Measurements from ENCODE around the gene AQP6. TPM values are rescaled to one million over a fixed set of nuclear protein-coding genes. Genes with fewer than 3 reads are reported as not detected.
A peak's percentile ranks its signal among the peaks of the same experiment; 100 is the strongest.

Gene AQP6, protein sequence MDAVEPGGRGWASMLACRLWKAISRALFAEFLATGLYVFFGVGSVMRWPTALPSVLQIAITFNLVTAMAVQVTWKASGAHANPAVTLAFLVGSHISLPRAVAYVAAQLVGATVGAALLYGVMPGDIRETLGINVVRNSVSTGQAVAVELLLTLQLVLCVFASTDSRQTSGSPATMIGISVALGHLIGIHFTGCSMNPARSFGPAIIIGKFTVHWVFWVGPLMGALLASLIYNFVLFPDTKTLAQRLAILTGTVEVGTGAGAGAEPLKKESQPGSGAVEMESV
- polyA plus RNA-seq (2012; ENCODE audit: low read depth, missing spikeins) = not detected

- TF ChIP-seq POU2F2 (IDR thresholded peaks at IDR 0.05; ENCODE audit: low read depth, low read length) (no peak), SPI1 (IDR thresholded peaks at IDR 0.05; ENCODE audit: low read depth, low read length) (no peak), PAX5 (IDR thresholded peaks at IDR 0.05; ENCODE audit: insufficient read depth, low read length, severe bottlenecking) (no peak), POLR2A (IDR thresholded peaks at IDR 0.05; ENCODE audit: low read depth, low read length) (no peak), POLR2AphosphoS5 (IDR thresholded peaks at IDR 0.05; ENCODE audit: low read depth, low read length) (no peak), TAF1 (IDR thresholded peaks at IDR 0.05; ENCODE audit: low read depth, low read length) (no peak)
- FAIRE-seq = no peak
- no peak for DNase-seq (ENCODE audit: insufficient read length, low spot score)
Observed at GRCh38 chr12:49972641-49973360, at the start of gene AQP6. Gene AQP6 (plus strand): TSS chr12:49972947. CDS start chr12:49973174, 227 bp downstream.

GRCh38 chr12:49923035-49923644 is 49.6 kb upstream of the AQP6 start:
- FAIRE-seq (no peak), DNase-seq (ENCODE audit: insufficient read length, low spot score) (no peak)
- TF ChIP-seq PAX5 (IDR thresholded peaks at IDR 0.05; ENCODE audit: insufficient read depth, low read length, severe bottlenecking) (no peak), POLR2AphosphoS5 (IDR thresholded peaks at IDR 0.05; ENCODE audit: low read depth, low read length) (no peak), POLR2A (IDR thresholded peaks at IDR 0.05; ENCODE audit: low read depth, low read length) (no peak), POU2F2 (IDR thresholded peaks at IDR 0.05; ENCODE audit: low read depth, low read length) (no peak), TAF1 (IDR thresholded peaks at IDR 0.05; ENCODE audit: low read depth, low read length) (no peak), SPI1 (IDR thresholded peaks at IDR 0.05; ENCODE audit: low read depth, low read length) (no peak)

DNA sequence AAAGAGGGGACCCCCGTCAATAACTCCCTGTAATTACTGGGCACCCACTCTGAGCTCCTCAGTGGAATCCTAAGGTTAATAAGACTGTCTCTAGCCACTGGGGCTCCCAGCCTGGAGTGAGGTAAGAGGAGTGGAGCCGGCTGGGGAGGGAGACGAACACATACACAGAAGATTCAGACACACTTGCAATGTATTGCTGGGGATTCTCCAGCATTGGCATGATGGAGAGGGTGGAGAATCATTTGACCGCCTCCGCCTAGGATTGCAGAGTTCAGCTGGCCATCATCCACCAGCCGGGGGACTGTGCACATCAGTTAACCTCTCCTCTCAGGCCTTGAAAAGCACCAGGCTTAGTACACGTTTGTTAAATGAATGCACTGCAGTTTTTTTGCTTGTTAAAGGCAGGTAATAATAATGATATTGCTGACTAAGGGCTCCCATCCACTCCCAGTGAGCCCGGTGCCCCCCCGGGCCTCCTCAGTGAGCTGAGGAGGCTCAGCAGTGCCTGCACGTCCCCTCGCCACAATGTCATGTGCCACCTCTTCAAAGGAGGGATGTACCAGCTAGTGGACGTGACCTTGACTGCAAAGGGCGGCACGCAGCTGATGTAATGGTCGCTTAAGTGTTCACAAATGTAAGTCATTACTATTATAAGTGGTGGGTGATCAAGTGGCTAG is 48.7 kb upstream of the AQP6 start:
- FAIRE-seq (no peak), DNase-seq (ENCODE audit: insufficient read length, low spot score) (no peak)
- TF ChIP-seq POU2F2 (IDR thresholded peaks at IDR 0.05; ENCODE audit: low read depth, low read length) (no peak), PAX5 (IDR thresholded peaks at IDR 0.05; ENCODE audit: insufficient read depth, low read length, severe bottlenecking) (no peak), SPI1 (IDR thresholded peaks at IDR 0.05; ENCODE audit: low read depth, low read length) (no peak), POLR2A (IDR thresholded peaks at IDR 0.05; ENCODE audit: low read depth, low read length) (no peak), TAF1 (IDR thresholded peaks at IDR 0.05; ENCODE audit: low read depth, low read length) (no peak), POLR2AphosphoS5 (IDR thresholded peaks at IDR 0.05; ENCODE audit: low read depth, low read length) (no peak)

- FAIRE-seq (no peak), DNase-seq (ENCODE audit: insufficient read length, low spot score) (no peak)
- TF ChIP-seq TAF1 (IDR thresholded peaks at IDR 0.05; ENCODE audit: low read depth, low read length) (no peak), SPI1 (IDR thresholded peaks at IDR 0.05; ENCODE audit: low read depth, low read length) (no peak), POLR2AphosphoS5 (IDR thresholded peaks at IDR 0.05; ENCODE audit: low read depth, low read length) (no peak), PAX5 (IDR thresholded peaks at IDR 0.05; ENCODE audit: insufficient read depth, low read length, severe bottlenecking) (no peak), POLR2A (IDR thresholded peaks at IDR 0.05; ENCODE audit: low read depth, low read length) (no peak), POU2F2 (IDR thresholded peaks at IDR 0.05; ENCODE audit: low read depth, low read length) (no peak)
Observed at GRCh38 chr12:49924628-49925246, 48.0 kb upstream of the AQP6 start.

DNA sequence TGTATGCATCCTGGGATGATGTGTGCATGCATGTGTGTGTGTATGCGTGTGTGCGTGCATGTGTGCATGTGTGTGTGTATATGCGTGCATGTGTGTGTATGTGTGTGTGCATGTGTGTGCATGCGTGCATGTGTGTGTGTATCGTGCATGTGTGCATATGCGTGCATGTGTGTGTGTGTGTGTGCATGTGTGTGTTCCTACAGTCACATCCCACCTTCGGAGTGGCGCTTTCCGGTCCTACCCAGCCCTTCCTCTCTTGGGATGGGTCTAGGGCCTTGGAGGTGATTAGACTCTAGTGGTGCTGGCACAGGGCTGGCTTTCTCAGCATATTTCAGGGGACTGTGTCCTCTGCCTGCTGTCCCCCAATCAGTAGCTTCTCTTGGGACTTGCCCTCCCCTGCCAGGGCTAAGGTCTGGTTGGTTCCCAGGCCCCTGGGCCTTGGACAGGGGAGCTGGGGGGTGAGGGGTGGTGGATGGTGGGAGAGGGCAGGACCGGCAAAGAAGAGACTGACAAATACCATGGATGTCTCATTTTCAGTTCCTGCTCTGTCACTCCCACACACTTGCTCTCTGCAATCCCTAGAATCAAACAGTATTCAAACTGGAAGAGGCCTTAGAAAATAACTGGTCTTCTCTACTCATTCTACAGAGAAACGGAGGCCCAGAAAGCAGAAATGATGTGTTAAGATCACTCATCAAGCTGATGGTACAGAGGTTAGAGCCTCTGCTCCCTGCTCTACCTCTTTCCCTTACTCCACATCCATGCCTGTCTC is 47.1 kb upstream of the AQP6 start:
- FAIRE-seq (peak; percentile 68), DNase-seq (ENCODE audit: insufficient read length, low spot score) (no peak)
- TF ChIP-seq POLR2A (IDR thresholded peaks at IDR 0.05; ENCODE audit: low read depth, low read length) = no peak
- no peak for TF ChIP-seq POU2F2 (IDR thresholded peaks at IDR 0.05; ENCODE audit: low read depth, low read length)
- no peak for TF ChIP-seq PAX5 (IDR thresholded peaks at IDR 0.05; ENCODE audit: insufficient read depth, low read length, severe bottlenecking)
- no peak for TF ChIP-seq TAF1 (IDR thresholded peaks at IDR 0.05; ENCODE audit: low read depth, low read length)
- no peak for TF ChIP-seq SPI1 (IDR thresholded peaks at IDR 0.05; ENCODE audit: low read depth, low read length)
- TF ChIP-seq POLR2AphosphoS5 (IDR thresholded peaks at IDR 0.05; ENCODE audit: low read depth, low read length) = no peak

- no peak for TF ChIP-seq POU2F2 (IDR thresholded peaks at IDR 0.05; ENCODE audit: low read depth, low read length)
- TF ChIP-seq SPI1 (IDR thresholded peaks at IDR 0.05; ENCODE audit: low read depth, low read length) = no peak
- TF ChIP-seq POLR2AphosphoS5 (IDR thresholded peaks at IDR 0.05; ENCODE audit: low read depth, low read length) = no peak
- TF ChIP-seq POLR2A (IDR thresholded peaks at IDR 0.05; ENCODE audit: low read depth, low read length) = no peak
- no peak for TF ChIP-seq PAX5 (IDR thresholded peaks at IDR 0.05; ENCODE audit: insufficient read depth, low read length, severe bottlenecking)
- TF ChIP-seq TAF1 (IDR thresholded peaks at IDR 0.05; ENCODE audit: low read depth, low read length) = no peak
- FAIRE-seq = no peak
- no peak for DNase-seq (ENCODE audit: insufficient read length, low spot score)
Observed at GRCh38 chr12:49928471-49928870, 44.3 kb upstream of the AQP6 start.

DNA sequence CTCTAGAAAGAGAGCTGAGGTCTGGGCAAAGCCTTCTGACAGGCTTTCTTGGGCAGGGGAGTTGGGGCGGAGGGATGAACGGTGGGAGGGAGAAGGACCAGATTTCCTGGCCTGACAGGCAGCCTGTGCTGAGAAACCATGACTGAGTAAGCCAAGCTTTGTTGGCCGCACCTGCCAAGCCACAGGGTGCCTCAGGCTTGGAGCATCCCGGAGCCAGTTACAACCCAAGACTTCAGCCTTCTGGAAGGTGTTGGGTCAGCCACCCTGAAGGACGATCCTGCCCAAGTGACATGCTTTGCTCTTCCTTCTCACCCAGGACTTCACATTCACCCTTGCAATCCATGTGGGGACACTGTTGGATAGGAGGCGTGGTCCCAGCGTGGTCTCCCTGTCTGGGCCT is 43.2 kb upstream of the AQP6 start:
- FAIRE-seq (no peak), DNase-seq (ENCODE audit: insufficient read length, low spot score) (no peak)
- no peak for TF ChIP-seq POLR2A (IDR thresholded peaks at IDR 0.05; ENCODE audit: low read depth, low read length)
- no peak for TF ChIP-seq PAX5 (IDR thresholded peaks at IDR 0.05; ENCODE audit: insufficient read depth, low read length, severe bottlenecking)
- no peak for TF ChIP-seq POLR2AphosphoS5 (IDR thresholded peaks at IDR 0.05; ENCODE audit: low read depth, low read length)
- TF ChIP-seq TAF1 (IDR thresholded peaks at IDR 0.05; ENCODE audit: low read depth, low read length) = no peak
- no peak for TF ChIP-seq SPI1 (IDR thresholded peaks at IDR 0.05; ENCODE audit: low read depth, low read length)

Data from GM12891 (cell line).